HG03039 (cell line): ENCODE results near the gene HEMK1.

Source experiments
- ATAC-seq: cut with Tn5 transposase; IDR thresholded peaks from one replicate; pipeline ENCODE4 v1.9.1; 2021; ENCODE audit warnings: mild to moderate bottlenecking, moderate library complexity; ENCODE audit not compliant: unreplicated experiment

HEMK1 gene

DNA sequence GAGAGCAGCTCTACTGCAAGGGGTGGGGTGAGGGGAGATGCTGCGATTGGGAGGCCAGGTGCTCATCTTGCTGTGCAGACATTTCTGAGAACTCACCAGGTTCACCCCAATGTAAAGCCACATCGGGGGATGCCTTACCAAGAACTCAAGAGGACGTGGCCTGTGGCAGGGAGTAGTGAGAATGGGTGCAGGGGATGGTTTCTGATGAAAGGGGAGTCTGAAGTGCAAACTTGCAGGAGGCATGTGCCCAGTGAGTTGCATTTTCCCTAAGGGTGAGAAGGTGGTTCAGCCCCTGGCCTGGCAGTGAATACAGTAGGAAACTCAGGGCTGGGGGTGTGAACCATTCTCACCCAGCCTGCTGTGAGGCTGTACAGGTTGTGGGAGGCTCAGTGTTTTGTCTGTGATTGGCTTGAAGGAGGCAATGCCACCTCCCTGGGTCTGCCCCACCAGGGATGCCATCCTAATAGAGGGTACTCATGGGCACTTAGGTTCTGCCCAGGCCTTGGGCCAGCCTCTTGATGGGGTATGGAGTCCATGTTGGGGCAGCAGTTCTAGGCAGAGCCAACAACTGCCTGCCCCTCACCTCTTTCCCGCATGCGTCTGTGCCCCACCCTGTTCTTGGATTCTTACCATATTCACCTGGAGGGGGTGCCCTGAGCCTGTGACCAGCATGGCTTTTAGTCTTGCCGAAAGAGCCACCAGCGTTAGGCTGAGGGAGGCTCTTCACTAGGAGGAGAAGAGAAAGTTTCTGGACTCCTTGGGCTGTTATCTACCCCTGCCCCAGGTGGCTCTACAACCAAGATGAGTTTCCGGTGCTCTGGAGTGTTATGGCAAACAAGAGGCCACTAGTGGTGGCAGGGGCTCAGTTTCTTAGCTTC lies 4.5 kb downstream of the HEMK1 start:
- no peak for ATAC-seq

DNA sequence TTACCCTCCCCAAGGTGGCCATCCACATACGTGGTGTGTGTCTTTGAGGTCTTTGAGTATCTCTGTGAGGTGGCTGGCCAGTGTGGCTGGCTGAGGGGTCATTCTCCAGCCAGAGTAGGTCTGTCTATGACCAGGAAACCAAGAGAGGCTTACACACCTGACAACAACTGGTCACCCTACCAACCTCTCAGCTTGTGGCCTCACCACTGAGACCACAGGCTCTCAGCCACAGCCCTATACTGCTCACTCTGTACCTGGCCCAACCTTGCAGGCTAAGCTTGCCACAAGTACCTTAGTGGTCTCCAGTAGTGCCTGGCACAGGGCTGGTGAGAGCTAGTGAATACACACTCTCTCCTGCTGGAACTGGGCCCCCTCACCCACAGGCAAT lies 5.1 kb downstream of the HEMK1 start:
- ATAC-seq: no peak

DNA sequence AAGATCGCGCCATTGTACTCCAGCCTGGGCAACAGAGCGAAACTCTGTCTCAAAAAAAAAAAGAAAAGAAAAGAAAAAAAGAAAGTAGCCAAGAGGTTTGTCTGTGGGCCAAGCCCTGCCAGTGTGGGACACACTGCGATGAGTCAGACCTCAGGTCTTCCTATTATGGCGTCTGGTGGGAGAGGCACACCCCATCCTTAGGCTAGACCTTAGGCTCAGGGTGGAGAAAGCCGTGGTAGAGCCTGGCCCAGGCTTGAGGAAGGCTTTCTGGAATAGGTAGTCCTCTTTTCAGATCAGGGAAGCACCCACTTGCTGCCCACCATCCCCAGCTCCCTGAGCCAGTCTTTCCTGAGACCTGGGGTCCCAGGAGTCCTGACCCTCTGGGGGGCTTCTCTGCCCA lies 6.0 kb downstream of the HEMK1 start:
- no peak for ATAC-seq

DNA sequence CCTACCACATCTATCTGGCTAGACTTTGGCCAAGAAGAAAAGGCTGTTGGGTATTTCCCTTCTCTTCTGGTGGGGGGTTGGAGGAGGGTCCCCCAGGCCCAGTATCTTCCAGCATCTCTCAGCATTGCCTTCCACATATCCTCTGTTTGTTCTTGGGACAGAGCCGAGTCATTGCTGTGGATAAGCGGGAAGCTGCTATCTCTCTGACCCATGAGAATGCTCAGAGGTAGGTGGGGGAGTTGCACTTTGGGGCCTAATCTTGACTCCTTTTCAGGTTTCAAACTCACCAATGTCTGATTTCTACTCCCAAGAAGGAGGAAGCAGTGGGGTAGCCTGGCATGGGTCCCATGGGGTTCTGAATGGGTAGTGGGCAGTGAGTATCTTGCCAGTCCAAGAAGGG lies 8.0 kb downstream of the HEMK1 start:
- ATAC-seq: no peak

DNA sequence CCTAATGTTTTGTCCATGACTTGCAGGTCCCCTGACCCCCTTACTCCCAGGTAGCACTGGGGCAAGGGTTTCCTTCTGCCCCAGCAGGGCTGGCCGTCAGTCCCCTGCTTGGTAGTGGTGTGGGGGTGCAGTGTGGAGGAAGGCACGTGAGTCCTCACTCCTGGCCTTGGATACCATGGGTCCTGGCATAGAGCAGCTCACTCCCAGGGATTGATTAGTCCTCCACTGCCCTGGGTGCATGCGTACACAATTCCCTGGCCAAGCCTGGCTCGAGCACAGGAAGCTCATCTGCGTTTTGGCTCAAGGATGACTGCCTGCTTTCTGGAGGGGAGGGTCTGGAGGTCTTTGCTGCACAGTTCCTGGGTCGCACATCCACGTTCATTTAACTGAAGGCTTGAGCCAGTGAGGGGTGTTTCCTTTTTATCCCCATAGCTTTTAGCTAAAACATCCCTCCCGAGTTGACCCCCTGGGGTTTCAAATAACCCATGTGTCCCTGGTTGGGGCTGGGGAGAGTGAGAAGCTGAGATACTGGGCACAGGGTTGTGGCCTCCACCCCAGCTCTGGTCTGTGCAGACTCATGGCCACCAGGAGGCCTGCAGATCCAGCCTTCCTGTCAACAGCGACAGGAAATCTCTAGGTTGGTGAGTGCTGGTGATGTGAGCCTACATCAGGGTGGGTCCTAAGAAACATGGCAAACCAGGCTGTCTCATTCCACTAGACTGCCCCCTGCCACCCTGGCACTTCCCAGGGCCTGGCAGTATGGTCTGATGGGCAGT lies 11.5 kb downstream of the HEMK1 start:
- no peak for ATAC-seq

DNA sequence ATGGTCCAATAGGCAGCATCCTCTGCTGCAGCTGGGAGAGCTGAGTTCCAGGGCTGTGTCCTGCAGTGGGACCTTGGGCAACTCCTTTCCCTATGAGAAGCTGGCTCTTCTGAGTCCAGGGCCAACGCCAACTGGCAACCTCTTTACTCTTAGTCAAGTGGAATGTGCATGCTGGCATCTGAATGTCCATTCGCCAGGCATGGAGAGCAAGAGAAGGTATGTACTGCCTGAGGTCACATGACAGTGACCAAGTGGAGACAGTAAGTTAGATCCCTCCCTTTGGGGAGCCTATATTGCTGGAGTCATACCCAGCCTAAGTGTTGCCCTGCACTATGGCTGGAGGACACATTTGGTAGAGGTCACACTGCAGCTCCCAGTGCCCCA lies 12.1 kb downstream of the HEMK1 start:
- ATAC-seq: no peak

DNA sequence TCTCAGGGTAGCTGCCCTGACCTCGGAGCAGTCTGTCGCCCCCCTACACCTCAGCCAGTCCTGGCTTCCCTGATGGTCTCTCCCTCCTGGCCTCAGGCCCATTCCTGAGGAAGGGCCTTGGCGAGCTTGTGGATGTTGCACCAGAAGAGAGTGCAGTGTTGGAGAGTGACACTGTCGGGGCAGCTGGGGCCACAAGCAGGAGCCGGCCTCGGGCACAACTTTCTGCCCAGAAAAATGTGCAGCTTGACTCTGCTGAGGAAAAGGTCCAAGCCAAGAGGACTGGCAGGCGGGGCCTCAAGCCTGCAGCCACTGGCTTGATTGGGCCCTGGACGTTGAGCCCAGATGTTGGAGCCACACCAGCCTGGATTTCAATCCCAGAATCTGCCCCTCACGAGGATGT lies 12.8 kb downstream of the HEMK1 start:
- no peak for ATAC-seq

DNA sequence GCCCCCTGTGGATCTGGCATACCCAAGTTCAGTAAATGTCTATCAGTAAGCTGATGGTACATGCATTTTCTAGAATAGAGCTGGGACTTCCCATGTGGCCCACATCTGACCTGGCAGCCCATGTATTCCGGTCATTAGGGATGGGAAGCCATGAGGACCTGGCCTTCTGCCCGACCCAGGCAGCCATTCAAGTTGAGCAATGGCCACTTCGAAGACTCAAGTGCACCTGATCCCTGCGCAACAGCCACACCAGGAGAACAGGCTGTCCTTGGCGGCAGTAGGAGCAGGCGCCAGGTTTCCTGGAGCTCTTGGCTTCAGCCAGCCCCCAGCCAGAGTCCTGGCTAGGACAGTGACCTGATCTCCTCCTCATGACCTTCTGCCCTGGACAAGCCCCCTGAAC lies 14.6 kb downstream of the HEMK1 start:
- ATAC-seq: no peak

DNA sequence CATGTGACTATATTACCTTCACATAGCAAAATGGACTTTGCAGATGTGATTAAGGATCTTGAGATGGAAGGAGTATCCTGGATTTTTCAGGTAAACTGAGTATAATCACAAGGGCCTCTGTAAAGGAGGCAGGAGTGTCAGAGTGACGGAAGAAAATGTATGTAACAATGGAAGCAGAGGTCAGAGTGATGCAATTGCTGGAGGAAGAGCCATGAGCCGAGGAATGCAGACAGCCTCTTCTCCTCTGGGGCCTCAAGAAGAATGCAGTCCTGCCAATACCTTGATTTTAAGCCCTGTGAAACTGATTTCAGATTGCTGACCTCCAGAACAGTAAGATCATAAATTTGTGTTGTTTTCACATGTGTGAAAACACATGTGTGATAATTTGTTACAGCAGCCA lies 15.1 kb downstream of the HEMK1 start:
- ATAC-seq: no peak

DNA sequence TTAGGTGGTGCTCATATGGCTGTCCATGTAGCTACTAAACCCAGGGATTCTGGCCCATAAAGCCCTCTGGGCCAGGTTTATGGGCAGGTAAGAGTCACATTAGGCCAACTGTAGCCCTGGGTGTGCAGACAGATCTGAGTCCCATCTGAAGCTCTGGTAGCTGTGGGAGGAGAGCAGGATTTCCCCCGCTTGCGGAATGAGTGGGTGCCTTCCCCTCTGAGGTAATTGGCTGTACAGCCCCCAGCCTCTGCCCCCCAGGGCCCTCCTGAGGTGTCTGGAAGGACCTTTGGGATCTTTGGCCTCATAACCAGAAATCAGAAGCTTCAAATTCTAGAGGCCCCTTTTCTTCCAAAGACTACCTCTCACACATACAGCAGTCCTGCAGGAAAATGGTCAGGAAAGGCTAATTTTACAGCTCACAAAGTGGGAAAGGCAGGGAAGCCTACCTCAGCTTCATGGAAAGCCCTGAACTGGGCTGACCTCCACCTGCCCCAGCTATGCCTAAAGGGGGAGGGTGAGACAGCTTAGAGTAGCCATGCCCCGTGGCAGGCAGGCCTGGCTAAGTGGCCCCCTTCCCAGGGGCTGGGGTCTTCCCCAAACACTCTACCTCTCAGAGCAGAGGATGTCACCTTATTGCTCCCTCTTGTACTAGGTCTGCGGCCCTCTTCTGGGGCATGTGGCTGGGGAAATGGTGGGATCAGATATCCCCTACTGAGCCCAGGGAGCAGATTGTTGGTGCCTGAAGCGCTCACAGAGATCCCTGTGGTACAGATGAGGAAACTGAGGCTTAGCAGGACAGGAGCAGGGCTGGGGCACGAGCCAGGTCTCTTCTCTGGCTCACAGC lies 16.8 kb downstream of the HEMK1 start:
- ATAC-seq: no peak

DNA sequence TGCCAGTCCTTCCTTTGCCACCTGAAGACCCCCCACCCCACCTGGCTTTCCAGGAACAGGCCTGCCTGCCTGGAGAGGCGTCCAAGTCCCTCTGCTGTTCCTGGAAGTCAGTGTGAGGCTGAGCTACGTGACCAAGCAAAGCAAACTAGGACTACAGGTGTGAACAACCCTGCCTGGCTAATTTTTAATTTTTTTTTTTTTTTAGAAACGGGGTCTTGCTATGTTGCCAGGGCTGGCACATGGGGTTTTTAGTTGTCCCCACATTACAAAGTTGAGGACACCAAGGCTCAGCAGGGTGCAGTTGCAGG lies 17.4 kb downstream of the HEMK1 start:
- no peak for ATAC-seq

DNA sequence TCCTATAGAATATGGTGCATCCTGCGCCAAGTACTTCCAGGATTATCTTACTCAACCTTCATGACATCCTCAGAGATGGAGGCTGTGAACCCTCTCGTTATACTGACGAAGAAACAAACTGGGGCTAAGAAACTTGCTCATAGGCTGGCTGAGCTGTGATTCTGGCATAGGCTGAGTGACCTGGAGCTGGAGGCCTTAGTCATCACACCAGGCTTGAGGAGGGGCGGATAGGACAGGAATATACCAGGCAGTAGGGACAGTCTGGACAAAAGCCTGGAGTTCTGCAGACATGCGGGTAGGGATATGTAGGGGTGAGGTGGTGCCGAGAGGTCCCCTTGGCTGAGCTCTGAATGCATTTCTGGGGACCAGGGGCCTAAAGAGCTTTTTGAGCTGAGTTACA lies 18.1 kb downstream of the HEMK1 start:
- ATAC-seq: no peak

DNA sequence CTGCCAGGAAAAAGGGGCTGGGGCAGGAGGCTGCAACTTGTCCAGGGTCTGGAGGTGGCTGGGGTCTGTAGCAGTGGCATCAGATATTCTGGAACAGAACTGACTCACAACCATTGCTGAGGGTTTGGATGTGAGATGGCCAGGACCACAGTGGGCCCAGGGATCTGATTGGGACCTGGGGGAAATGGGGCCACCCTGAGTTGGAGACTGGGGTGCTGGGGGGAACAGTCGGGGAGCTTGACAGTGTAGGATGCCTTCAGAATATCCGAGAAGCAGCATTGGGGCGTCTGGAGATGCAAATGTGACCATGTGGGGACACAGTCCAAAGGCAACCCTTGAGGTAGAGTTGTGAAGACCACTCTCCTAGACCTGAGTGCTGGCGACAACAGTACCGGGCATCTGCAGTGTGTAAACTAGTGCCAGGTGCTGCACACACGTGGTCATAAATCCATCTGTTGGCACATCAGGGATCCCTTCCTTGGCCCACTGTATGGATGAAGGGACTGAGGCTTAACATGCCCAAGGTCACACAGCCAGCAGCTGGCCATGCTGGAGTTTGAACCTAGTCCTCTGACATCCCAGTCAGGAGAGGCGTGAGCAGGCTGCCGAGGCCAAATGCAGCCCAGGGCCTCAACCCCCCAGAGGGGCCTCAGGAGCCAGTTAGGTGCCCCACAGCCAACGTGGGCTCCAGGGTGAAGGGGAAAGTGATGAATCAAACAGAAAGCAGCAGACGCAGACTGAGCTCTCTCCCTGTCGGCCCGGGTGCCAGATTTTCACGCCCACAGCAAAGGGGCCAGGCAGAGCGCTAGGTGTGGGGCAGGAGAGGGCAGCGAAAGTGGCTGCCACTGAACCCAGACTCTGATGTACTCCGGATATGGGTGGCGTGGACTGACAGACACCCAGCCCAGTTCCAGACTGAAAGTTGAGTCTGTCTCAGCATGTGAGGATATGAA lies 18.8 kb downstream of the HEMK1 start:
- ATAC-seq: no peak

DNA sequence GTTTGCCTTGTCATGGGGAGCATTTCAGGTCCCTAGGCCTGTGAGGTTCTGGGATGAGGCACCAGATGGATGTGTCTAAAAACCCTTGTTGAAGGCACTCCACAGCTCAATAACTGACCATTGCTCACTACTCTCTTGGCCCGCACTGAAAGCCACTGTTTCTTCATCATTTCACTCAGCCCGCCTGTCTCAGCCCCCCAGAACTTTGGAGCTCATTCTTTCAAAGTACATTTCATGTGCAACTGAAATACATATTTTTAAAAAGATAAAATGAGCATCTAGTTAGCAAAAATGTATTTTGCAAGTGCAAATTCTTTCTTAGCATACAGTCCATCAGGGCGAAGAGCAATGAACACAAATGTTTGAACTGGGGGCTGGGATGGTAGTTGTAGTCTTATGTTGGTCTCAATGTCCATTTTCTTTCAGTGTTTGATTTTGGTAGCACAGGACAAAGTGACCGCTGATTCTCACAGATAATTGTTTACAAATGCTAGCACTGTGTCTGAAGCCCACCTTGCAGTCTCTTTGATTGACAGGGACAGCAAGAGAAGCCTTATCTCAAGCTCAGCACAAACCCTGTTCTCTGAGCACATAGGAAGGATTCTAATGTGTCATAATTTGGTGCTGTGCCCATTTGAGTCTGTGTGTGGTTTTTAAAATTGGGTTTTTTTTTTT lies 19.6 kb downstream of the HEMK1 start:
- ATAC-seq: no peak

DNA sequence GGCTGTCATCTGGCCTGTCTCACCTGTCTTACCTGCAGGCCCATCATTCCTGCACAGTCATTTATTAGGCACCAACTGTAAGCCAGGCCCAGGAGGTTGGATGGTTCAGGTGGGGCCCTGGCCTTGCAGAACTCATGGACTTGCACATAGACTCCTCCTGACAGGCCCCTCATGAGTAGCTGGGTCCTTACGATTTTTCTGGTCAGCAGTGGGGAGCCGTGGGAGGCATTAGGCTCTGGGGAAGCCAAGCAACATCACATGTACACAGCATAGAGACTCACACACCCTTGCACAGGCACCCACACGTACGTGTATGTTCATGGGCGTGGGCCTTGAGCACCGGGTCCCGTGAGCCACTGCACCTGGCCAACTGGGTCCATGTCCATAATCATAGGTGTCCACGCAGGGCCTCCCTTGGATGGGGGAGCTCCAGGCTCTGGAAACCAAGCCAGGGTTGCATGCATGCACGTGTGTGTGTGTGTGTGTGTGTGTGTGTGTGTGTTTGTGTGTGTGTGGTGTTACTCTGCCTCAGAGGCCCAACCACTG lies 21.9 kb downstream of the HEMK1 start:
- ATAC-seq: no peak

DNA sequence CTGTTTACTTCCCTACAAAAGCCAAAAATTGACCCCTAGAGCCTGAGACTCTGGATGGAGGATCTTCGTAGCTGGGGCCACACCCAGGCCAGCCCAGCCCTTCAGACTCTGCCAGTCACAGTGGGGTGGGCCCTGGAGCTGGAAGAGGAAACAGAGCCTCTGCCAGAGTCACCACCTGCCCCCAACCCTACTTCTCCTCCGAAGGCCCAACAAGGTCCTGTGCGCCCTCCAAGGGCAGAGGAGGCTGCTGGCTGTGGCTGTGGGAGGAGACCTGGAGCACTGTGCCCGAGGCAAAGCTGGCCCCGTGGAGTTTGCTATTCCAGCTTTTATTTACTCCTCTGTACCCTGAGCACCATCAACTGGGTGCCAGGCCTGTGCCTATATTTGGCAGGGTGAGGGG lies 23.2 kb downstream of the HEMK1 start:
- no peak for ATAC-seq

DNA sequence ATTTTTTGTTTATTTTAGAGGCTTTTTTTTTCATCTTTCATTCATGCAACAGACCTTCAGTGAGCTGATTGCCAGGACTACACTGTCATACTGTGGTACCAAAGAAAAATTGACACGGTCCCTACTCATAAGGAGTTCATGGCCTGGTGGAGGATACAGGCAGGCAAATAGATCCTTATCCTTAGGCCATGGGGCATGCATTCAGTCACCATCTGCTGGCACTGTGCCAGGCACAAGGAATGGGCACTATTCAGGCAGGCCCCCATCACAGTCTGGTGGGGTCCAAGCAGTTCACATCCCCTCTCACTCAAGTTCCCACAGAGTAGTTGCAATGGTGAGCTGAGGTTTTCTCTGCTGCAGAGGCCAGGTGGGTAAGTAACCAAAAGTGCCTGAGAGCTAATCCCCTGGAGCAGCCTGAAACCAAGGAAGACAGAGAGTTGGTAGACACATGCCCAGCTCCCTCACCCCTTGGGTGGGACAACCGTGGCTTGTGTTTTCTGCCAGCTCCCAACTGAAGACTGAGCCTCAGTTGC lies 25.0 kb downstream of the HEMK1 start:
- ATAC-seq: no peak

DNA sequence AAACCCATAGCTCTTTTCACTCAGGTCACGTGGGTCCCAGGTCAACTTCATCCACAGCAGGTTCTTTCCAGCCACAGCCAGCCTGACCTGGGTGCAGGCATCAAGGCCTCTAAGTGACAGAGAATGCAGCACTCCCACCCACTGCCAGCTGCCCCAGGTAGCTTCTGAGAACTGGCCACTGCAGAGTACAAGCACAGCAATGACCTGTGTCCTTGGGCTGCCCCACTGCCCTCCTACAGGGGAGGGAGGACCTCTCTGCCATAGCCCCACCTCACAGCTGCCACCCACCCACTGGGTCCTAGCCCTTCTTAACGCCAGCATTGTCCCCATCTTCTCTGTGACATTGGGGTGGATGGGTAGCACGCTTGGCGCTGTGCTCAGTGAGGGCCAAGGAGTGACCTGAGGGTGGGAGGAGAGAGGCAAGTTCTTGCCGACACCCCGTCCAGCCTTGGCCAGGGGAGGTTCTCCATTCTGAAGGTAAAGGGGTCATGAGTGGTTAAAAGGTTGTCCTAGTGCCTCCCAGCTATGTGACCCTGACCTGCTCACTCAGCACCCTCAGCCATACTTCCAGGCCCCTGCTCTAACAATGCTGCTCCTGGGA lies 29.9 kb downstream of the HEMK1 start:
- ATAC-seq: no peak

DNA sequence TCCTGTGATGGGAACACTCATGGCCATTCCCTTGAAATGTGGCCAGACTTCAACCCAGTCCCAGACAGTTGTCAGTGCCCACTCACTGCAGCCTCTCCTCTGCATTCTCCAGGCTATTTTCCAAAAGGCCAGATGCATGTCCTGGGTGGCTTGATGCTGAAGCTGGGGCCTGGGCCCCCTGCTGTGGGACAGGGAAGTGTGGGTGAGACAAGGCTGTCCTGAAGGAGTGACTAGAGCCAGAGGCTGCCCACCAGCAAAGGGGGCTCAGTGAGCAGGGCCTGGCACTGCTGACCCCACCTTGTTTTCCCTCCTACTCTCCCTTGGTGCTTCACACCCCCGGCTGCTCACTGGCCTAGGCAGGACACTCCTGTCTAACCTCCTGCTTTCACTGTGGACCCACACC lies 30.4 kb downstream of the HEMK1 start:
- ATAC-seq: no peak
